Astrocyte (in vitro differentiated cells and primary cell): ENCODE data around the gene NUCB2.

Experiments used
- EZH2 ChIP-seq: IDR thresholded peaks from 2 replicates; pipeline ENCODE4 v1.6.1; 2012; ENCODE audit warnings: mild to moderate bottlenecking, low read length, inconsistent platforms; ENCODE audit not compliant: insufficient read depth
- TF ChIP-seq, protein P1 (sequence below): IDR thresholded peaks from 2 replicates; pipeline ENCODE4 v1.5.1; 2011; ENCODE audit warnings: low read depth, mild to moderate bottlenecking, inconsistent platforms, low read length, moderate library complexity; ENCODE audit not compliant: insufficient read depth

DNA sequence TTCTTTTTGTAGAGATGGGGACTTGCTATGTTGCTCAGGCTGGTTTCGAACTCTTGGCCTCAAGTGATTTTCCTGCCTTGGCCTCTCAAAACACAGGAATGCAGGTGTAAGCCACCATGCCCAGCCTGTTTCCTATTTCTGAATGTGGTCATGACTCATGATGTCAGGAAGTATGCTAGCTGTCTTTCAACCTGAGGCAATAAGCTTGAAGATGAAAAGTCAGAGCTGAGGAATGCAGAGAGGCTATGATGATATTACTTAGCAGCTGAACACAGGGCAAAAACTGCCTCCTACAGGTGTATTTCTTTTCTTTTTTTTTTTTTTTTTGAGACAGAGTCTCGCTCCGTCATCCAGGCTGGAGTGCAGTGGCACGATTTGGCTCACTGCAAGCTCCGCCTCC lies 9.0 kb upstream of the NUCB2 start:
- TF ChIP-seq, protein P1, sequence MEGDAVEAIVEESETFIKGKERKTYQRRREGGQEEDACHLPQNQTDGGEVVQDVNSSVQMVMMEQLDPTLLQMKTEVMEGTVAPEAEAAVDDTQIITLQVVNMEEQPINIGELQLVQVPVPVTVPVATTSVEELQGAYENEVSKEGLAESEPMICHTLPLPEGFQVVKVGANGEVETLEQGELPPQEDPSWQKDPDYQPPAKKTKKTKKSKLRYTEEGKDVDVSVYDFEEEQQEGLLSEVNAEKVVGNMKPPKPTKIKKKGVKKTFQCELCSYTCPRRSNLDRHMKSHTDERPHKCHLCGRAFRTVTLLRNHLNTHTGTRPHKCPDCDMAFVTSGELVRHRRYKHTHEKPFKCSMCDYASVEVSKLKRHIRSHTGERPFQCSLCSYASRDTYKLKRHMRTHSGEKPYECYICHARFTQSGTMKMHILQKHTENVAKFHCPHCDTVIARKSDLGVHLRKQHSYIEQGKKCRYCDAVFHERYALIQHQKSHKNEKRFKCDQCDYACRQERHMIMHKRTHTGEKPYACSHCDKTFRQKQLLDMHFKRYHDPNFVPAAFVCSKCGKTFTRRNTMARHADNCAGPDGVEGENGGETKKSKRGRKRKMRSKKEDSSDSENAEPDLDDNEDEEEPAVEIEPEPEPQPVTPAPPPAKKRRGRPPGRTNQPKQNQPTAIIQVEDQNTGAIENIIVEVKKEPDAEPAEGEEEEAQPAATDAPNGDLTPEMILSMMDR = no peak
- TF ChIP-seq EZH2 = no peak
